NCI-H1694 treated with DMSO at 0.1 percent for 48 hours (cell line): ENCODE data around the gene OCRL.
"Not testable (repeated sequence)": the region's sequence is repeated elsewhere in the genome, so short reads cannot be mapped to it uniquely, and the experiment has no call there.

Experiments
- DNase-seq: peaks from one replicate; lab custom pipeline; 2025; lab: John Stamatoyannopoulos, UW

Gene OCRL

GRCh38 chrX:129534816-129535578, 5.1 kb upstream of the OCRL start:
- DNase-seq: no peak

DNA sequence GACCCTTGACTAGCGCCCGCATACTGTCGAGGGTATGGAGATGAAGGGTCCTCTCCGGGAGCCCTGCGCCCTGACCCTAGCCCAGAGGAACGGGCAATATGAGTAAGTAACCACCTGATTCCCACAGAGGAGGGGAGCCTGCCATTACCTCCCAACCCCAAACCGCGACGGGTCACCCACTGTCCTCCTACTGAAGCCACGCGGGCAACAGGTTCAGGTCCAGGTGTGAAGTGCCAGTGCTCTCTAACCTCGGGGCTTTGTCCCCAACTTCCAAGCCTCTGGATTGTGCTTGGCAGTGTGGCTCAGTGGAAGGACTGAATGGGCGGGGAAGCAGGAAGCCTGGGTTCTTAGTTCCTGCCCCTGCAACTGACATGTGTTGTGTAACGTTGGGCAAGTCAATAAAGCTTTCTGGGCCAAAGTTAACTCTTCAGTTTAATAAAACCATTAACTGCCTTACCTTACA, 694 bp downstream of the OCRL start:
- DNase-seq: no peak

- DNase-seq: no peak
Measured at GRCh38 chrX:129544780-129545179, 4.7 kb downstream of the OCRL start.

- DNase-seq: no peak
Measured at GRCh38 chrX:129545408-129545807, 5.3 kb downstream of the OCRL start.

GRCh38 chrX:129549124-129549523, 9.1 kb downstream of the OCRL start:
- DNase-seq: no peak

GRCh38 chrX:129553619-129554288, 13.7 kb downstream of the OCRL start:
- DNase-seq: no peak

DNA sequence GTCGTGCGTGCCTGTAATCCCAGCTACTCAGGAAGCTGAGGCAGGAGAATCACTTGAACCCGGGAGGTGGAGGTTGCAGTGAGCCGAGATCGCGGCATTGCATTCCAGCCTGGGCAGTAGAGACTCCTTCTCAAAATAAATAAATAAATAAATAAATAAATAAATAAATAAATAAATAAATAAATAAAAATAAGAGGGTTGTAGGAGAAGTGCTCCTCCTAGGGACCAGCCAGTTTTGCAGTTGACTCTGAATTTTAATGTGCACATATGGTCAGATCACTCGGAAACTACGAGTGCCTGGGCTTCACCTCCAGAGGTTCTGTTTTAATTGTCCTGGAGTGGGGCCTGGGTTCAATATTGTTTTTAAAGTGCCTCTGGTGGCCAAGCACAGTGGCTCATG, 14.8 kb downstream of the OCRL start:
- DNase-seq: not testable (repeated sequence)

DNA sequence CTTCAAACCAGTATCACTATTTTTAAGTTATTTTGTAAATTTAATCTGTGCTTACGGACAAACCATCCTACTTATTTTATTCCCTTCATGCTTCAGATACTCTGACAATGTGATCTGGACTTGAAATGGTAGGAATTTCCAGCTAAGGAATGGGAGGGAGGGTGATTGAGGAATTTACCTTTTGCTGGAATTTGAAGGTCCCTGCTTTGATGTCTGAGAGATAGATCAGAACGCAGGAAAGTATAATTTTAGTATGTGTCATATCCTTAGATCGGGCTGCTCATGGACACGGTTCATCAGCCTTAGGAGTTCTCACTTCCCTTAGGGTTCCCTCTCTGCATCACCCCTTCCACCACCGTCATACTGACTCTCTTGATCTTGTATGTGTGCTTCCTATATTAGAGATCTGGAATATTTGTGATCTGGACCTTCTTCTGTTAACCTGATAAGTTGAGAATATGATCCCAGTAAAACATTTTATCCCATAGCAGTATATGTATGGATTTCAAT, 16.8 kb downstream of the OCRL start:
- DNase-seq: no peak

GRCh38 chrX:129557844-129558480, 17.9 kb downstream of the OCRL start:
- no peak for DNase-seq

GRCh38 chrX:129559783-129560182, 19.7 kb downstream of the OCRL start:
- DNase-seq: no peak

DNA sequence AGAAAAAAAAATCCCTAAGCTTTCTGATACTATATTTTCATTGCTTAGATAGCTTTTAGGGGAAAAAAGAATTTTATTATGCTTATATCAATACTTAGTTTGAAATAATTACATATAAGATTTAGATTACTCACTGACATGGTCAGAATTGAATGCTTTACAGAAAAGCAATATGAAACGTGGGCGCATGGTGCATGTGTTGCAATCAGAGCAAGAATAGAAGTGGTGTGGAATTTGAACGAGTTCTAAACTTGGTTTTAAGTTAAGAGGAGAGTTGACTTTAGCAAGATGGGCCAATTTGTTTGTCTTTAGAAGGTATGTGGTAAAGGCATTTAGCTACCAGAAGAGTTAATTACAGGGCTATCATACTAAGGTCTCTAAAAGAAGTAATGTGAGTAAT, 21.4 kb downstream of the OCRL start:
- no peak for DNase-seq

DNA sequence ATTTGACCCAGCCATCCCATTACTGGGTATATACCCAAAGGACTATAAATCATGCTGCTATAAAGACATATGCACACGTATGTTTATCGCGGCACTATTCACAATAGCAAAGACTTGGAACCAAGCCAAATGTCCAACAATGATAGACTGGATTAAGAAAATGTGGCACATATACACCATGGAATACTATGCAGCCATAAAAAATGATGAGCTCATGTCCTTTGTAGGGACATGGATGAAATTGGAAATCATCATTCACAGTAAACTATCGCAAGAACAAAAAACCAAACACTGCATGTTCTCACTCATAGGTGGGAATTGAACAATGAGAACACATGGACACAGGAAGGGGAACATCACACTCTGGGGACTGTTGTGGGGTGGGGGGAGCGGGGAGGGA, 24.3 kb downstream of the OCRL start:
- DNase-seq: not testable (repeated sequence)

DNA sequence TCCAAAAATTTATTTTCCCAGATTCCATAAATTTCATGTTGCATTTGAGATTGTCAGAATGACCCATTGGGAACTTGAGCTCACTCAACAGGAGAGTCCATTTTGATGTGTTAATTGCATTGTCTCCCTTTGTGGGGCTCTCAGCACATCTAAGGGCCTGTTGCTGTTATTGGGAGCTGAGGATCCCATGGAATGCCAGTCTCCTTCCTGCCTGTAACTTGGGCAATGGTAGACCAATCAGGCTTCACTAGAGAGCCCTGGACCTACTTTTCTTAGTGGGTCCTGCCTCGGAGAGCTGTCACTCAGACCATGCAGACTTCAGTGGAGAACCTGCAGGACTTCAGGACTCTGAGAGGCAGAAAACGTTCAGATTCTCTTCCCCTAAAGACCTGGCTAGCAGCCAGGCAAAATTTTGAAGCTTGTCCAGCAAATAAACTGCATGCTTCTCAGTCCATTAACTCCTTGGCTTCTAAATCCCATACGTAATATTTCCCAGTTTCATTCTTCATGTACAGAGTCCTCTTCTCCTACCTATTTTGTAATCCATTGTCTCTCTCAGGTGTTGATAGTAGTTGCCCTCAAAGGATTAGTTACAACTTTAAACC, 25.1 kb downstream of the OCRL start:
- no peak for DNase-seq

- DNase-seq: no peak
Measured at GRCh38 chrX:129566073-129566472, 26.0 kb downstream of the OCRL start.

DNA sequence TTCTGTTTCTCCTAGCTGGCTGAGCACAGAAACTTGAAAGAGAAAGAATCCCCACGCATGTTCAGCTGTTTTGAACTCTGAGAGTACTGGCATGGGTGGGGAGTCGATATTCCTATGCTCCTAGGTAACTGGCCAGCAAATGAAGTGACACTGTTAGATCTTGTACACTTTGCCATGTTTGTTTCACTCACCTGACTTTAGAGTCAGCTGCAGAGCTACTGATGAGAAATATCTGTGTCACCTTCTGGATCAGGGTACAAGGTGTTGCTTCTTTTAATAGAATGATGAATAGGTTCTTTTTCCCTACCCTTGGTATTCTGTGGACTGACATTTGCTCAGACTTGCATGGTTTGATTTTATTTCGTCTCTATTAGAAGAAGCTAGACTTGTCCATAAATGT, 28.3 kb downstream of the OCRL start:
- DNase-seq: no peak

- no peak for DNase-seq
Measured at GRCh38 chrX:129572422-129572821, 32.4 kb downstream of the OCRL start.

DNA sequence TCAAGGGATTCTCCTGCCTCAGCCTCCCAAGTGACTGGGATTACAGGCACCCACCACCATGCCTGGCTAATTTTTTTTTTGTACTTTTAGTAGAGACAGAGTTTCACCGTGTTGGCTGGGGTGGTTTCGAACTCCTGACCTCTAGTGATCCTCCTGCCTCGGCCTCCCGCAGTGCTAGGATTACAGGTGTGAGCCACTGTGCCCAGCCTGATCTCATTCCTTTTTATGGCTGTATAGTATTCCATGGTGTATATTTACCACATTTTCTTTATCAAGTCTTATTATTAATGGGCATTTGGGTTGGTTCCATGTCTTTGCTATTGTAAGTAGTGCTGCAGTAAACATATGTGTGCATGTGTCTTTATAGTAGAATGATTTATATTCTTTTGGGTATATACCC, 33.6 kb downstream of the OCRL start:
- DNase-seq: not testable (repeated sequence)

- no peak for DNase-seq
Measured at GRCh38 chrX:129574214-129574613, 34.2 kb downstream of the OCRL start.

DNA sequence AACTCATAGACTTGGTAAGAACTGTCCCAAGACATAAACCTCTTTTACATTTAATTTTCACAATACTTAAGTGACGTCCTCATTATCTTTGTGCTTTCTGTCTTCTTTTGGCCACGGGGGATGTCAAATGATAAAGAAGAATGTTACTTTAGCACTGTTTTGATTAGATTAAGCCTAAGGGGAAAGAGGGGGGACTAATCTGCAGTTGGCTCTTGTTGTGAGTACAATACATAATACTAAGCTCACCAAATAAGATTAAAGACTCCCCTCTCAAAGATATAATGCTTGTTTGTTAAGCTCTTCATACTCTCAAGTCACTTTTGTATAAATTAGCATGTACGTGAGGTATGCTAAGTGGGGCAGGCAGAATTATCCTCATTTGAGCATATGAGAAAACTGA, 36.5 kb downstream of the OCRL start:
- no peak for DNase-seq

GRCh38 chrX:129577473-129577872, 37.4 kb downstream of the OCRL start:
- no peak for DNase-seq

GRCh38 chrX:129577877-129578276, 37.8 kb downstream of the OCRL start:
- no peak for DNase-seq

- DNase-seq: no peak
Measured at GRCh38 chrX:129581904-129582303, 41.8 kb downstream of the OCRL start.

DNA sequence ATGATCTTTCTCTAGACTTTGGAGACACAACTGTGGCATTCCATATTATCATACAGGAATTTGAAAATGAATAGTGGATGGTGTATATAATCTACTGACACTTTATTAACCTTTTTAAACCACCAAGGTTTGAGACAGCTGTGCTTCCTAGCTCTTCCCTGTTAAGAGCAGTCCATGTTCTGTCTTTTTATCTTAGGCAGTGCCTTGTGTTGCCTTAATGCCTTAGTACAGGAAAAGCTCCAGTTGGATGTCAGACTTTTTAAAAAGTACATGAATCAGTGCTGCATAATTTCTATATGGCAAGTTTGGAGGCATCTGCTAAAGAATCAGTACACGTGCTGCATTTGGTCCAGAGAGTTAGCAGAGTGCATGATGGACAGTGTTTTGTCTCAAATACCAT, 45.1 kb downstream of the OCRL start:
- DNase-seq: no peak
